Aorta (tissue), 5 donors: ENCODE data around the gene GRIK4. TPM values are rescaled to one million over a fixed set of nuclear protein-coding genes. Genes with fewer than 3 reads are reported as not detected.

Experiments used
- ATAC-seq: fragments of 200-7000 bp; cut with Tn5 transposase; one replicate; pipeline ENCODE4 v1.9.1; 2022; ENCODE audit warnings: moderate library complexity; ENCODE audit not compliant: low FRiP score
- DNase-seq, 2 donors: peaks; one replicate each; pipeline ENCODE4 v3.0.0-alpha.2; 2020
- H3K27ac ChIP-seq, 2 donors: one replicate each; pipeline ENCODE4 v1.5.1; 2013; ENCODE audit warnings: low read length in 2 of 2, mild to moderate bottlenecking in 2 of 2, moderate library complexity in 2 of 2, control low read depth in 1 of 2, inconsistent platforms in 1 of 2, low read depth in 1 of 2
- H3K27me3 ChIP-seq, 2 donors: one replicate each; pipeline ENCODE4 v1.6.1; 2013; ENCODE audit warnings: control low read depth in 1 of 2, low read length in 1 of 2, mild to moderate bottlenecking in 1 of 2, moderate library complexity in 1 of 2; ENCODE audit not compliant: insufficient read depth in 2 of 2, control insufficient read depth in 1 of 2
- H3K36me3 ChIP-seq, 2 donors: one replicate each; pipeline ENCODE4 v1.6.1; 2013; ENCODE audit warnings: control low read depth in 1 of 2, low read length in 1 of 2, mild to moderate bottlenecking in 1 of 2; ENCODE audit not compliant: insufficient read depth in 2 of 2, control insufficient read depth in 1 of 2
- H3K4me1 ChIP-seq, 2 donors: one replicate each; pipeline ENCODE4 v1.6.1; 2013; ENCODE audit warnings: low read length in 2 of 2, control low read depth in 1 of 2, mild to moderate bottlenecking in 1 of 2, moderate library complexity in 1 of 2; ENCODE audit not compliant: insufficient read depth in 2 of 2, control insufficient read depth in 1 of 2
- H3K4me3 ChIP-seq, 2 donors: one replicate each; pipeline ENCODE4 v1.5.1; 2013; ENCODE audit warnings: low read length in 2 of 2, control low read depth in 1 of 2, mild to moderate bottlenecking in 1 of 2
- H3K9me3 ChIP-seq: one replicate; pipeline ENCODE4 v1.6.1; 2013; ENCODE audit warnings: mild to moderate bottlenecking, low read length; ENCODE audit not compliant: control insufficient read depth
- WGBS, 2 donors: extraction: QIAGEN DNeasy Blood & Tissue Kit; methylation state at CpG; one replicate each; pipeline ENCODE4 v1.1.7; 2013; 5-methylcytosine and 5-hydroxymethylcytosine counted together
- intact Hi-C, 2 donors: fragments of 100-400 bp; cut with DNase I; formaldehyde crosslinking; loops; one replicate each; pipeline versions ENCODE4 v1.14.2 to v1.15.0; 2022
- polyA plus RNA-seq, 2 donors: library from polyadenylated mRNA; stranded (reverse); fragments of 200-250 nt; gene quantifications; one replicate each; pipeline ENCODE4 v1.2.3, GENCODE V29; 2013
- total RNA-seq, 2 donors: library from RNA; stranded (reverse); fragmentation: NEBNext Ultra II Directional; extraction: Animal tissue kit (Norgen Biotek cat#: 25700); gene quantifications; one replicate each; pipeline ENCODE4 v1.2.1, GENCODE V29; 2021
- donor health status: healthy with polysubstance abuse.
- donor health status: Bipolar disorder and iron deficiency.
- donor health status: DM: no; HTN: no; CAD: no.
- donor health status: DM: no; HTN: no; CAD: no.
- donor health status: DM: yes; HTN: yes; CAD: no.

Gene GRIK4
- total and polyA plus RNA-seq, 4 donors, result not detected

GRCh38 chr11:120668537-120668936, 157.0 kb downstream of the GRIK4 start:
- 63 to 64% methylated on average over 4 of the region's 4 CpGs for WGBS, 2 donors
- H3K36me3 ChIP-seq, result no peaks in the 10 kb centered on the region
- H3K27ac ChIP-seq, result no peak overlapping the region
- DNase-seq (no peak), ATAC-seq (no peak)
- no peaks in the 10 kb centered on the region for H3K4me1 ChIP-seq
- no peak overlapping the region for H3K4me3 ChIP-seq
- intact Hi-C loops, result no loop called here
- no peaks in the 10 kb centered on the region for H3K9me3 ChIP-seq
- no peaks in the 10 kb centered on the region for H3K27me3 ChIP-seq

DNA sequence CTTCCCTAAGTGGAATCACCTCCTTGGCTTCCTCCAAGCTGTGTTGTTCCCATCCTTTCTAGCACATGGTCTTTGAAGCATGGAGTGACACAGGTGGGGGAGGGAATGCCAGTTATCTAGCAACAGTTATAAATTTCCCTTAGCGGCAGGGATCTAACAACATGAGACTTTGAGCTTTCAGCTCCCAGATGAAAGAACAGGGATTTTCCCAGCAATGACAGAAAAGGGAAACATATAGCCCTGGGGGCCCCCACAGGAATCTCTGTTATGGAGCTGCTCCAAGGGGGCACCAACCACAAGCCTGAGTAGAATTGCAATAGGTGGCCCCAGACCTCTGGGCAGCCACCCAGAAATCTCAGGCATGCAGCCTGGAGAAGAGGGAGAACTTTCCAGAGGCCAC, 163.0 kb downstream of the GRIK4 start:
- no peaks in the 10 kb centered on the region for H3K4me1 ChIP-seq
- no peak overlapping the region for H3K27ac ChIP-seq
- WGBS, 2 donors, result 29 to 42% methylated on average over 1 of the region's 1 CpG
- H3K36me3 ChIP-seq, result no peaks in the 10 kb centered on the region
- H3K27me3 ChIP-seq, result no peaks in the 10 kb centered on the region
- DNase-seq (no peak), ATAC-seq (no peak)
- H3K4me3 ChIP-seq, result no peak overlapping the region
- H3K9me3 ChIP-seq, result no peaks in the 10 kb centered on the region
- intact Hi-C loops, result no loop called here

- intact Hi-C loops, result no loop called here
- H3K9me3 ChIP-seq, result no peaks in the 10 kb centered on the region
- H3K4me3 ChIP-seq, result no peak overlapping the region
- no peaks in the 10 kb centered on the region for H3K36me3 ChIP-seq
- no peaks in the 10 kb centered on the region for H3K4me1 ChIP-seq
- no peak for DNase-seq
- 43 to 56% methylated on average over 1 of the region's 1 CpG for WGBS, 2 donors
- H3K27me3 ChIP-seq, result no peaks in the 10 kb centered on the region
- no peak for ATAC-seq
- no peak overlapping the region for H3K27ac ChIP-seq
Observed at GRCh38 chr11:120675171-120675570, 163.6 kb downstream of the GRIK4 start.

DNA sequence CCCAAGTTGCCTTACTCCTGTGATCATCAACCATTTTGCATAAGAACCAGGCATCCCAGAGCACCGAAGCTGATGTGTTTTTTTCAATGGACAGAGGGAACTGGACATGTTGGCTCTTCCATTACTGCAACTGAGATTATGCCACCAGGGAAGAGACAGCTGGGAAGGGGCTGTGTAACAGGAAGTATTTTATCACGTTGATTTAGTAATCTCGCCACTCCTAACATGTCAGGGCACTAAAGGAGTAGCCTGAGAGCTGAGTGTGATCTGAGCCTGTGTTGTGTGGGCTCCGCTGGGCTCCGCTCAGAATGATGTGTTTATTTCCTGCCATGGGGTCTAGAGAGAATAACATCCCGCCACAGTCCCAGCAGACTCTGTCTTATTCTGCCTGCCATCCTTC, 165.4 kb downstream of the GRIK4 start:
- intact Hi-C loops, result no loop called here

DNA sequence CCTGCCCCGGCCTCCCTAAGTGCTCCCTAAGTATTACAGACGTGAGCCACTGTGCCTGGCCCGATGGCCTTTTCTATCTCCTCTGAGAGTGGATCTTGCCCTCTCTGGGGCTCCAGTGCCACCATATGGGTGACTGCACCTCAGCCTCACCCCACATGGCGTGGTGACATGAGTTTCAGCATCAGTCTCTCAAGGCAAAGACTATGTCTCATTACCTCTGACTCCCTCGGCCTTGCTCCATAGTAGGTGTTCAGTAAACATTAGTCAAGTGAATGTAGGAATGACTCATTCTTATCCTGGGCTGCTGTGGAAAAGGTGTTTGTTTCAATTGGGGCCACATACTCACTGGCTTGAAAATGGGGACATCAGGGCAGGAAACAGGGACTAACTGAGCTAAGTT, 168.8 kb downstream of the GRIK4 start:
- Histone ChIP-seq H3K36me3 (no peaks in the 10 kb centered on the region), H3K4me3 (no peak overlapping the region), H3K27ac (no peak overlapping the region), H3K4me1 (no peaks in the 10 kb centered on the region), H3K9me3 (no peaks in the 10 kb centered on the region), H3K27me3 (no peaks in the 10 kb centered on the region)
- WGBS, 2 donors, result 95 to 96% methylated on average over 5 of the region's 5 CpGs
- DNase-seq (no peak), ATAC-seq (no peak)
- intact Hi-C loops, result loop anchor here (5.0 to 10.0 kb wide), 3 partner anchors 168 to 274 kb away; partner anchors contain the start of gene GRIK4 (in 1 of the 2)

More for the DNA sequence above, 165.4 kb downstream of the GRIK4 start:
- Histone ChIP-seq H3K36me3 (no peaks in the 10 kb centered on the region), H3K4me1 (no peaks in the 10 kb centered on the region), H3K27me3 (no peaks in the 10 kb centered on the region), H3K9me3 (no peaks in the 10 kb centered on the region), H3K27ac (no peak overlapping the region), H3K4me3 (no peak overlapping the region)
- no peak for DNase-seq
- WGBS, 2 donors, result 82 to 88% methylated on average over 6 of the region's 6 CpGs
- no peak for ATAC-seq

GRCh38 chr11:120681434-120682331, 170.1 kb downstream of the GRIK4 start:
- Histone ChIP-seq H3K4me1 (no peaks in the 10 kb centered on the region), H3K27ac (no peak overlapping the region), H3K27me3 (no peaks in the 10 kb centered on the region), H3K36me3 (no peaks in the 10 kb centered on the region), H3K9me3 (no peaks in the 10 kb centered on the region), H3K4me3 (no peak overlapping the region)
- DNase-seq, result no peak
- 73 to 74% methylated on average over 16 of the region's 16 CpGs for WGBS, 2 donors
- intact Hi-C loops, result loop anchor here (5.0 to 10.0 kb wide), 3 partner anchors 169 to 273 kb away; partner anchors contain the start of gene GRIK4 (in 1 of the 2)
- no peak for ATAC-seq

- Histone ChIP-seq H3K9me3 (no peaks in the 10 kb centered on the region), H3K27ac (no peak overlapping the region), H3K27me3 (no peaks in the 10 kb centered on the region), H3K36me3 (no peaks in the 10 kb centered on the region), H3K4me1 (no peaks in the 10 kb centered on the region), H3K4me3 (no peak overlapping the region)
- no peak for ATAC-seq
- WGBS, 2 donors, result 74 to 79% methylated on average over 3 of the region's 3 CpGs
- intact Hi-C loops, result loop anchor here (5.0 to 10.0 kb wide), 3 partner anchors 170 to 273 kb away; partner anchors contain the start of gene GRIK4 (in 1 of the 2)
- DNase-seq, result no peak
Observed at GRCh38 chr11:120682332-120682649, 170.7 kb downstream of the GRIK4 start.

DNA sequence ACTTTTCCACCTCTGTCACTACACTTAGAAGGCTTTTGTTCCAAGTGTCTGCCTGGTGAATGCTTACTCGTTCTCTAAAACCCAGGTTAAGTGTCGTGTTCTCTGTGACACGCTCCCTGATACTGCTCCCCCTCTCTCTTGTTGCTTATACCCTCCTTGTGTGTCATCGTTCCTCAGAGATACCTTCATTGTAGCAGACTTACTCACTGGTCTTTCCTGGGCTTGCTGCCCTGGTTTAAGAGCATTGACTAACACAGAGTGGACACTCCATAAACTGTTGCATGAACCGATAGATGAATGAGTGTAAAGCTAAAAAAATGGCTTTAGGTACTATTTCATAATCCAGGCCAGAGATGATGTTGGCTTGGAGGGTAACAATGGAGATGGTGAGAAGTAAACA, 171.3 kb downstream of the GRIK4 start:
- intact Hi-C loops, result loop anchor here (5.0 to 10.0 kb wide), 3 partner anchors 171 to 272 kb away; partner anchors contain the start of gene GRIK4 (in 1 of the 2)
- ATAC-seq, result no peak
- H3K27me3 ChIP-seq, result no peaks in the 10 kb centered on the region

DNA sequence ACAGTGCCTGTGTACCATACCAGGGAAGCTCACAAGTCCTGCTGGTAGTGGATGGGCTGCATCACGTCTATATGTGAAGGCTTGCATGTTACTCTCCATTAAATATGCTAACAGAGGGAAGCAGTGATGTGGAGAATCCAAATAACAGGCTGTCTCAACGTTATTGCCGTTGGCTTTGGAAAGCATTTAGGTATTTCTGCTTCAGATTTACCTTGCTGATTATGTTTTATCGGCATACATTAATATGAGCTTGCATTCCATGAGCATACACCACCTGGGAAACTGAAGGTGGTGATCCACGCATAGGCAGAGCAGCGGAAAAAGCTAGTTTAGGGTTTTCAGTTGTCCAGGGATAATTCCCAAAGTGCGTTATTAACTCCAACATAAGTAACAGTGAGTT, 175.0 kb downstream of the GRIK4 start:
- Histone ChIP-seq H3K27me3 (no peaks in the 10 kb centered on the region), H3K4me3 (no peak overlapping the region), H3K27ac (no peak overlapping the region), H3K9me3 (no peaks in the 10 kb centered on the region), H3K4me1 (no peaks in the 10 kb centered on the region), H3K36me3 (no peaks in the 10 kb centered on the region)
- intact Hi-C loops, result loop anchor here in 1 of 2 donors (10.0 kb wide), 1 partner anchor 268 kb away; no protein-coding TSS in a partner anchor
- ATAC-seq, result no peak
- DNase-seq, result no peak
- 83 to 84% methylated on average over 7 of the region's 7 CpGs for WGBS, 2 donors

More for the DNA sequence above, 171.3 kb downstream of the GRIK4 start:
- Histone ChIP-seq H3K9me3 (no peaks in the 10 kb centered on the region), H3K36me3 (no peaks in the 10 kb centered on the region), H3K4me1 (no peaks in the 10 kb centered on the region), H3K4me3 (no peak overlapping the region), H3K27ac (no peak overlapping the region)
- WGBS, 2 donors, result 93% methylated on average over 5 of the region's 5 CpGs
- DNase-seq, result no peak
